A673 (cell line): ENCODE measurements around the gene HSPE1. TPM values are rescaled to one million over a fixed set of nuclear protein-coding genes. Genes with fewer than 3 reads are reported as not detected.

Experiments
- BruUV-seq: library from RNA; stranded (reverse); fragments of 400-500 nt; replicated peaks from 2 replicates; lab custom pipeline; 2021; lab: Mats Ljungman, UMichigan
- CTCF ChIA-PET: fragments of 300-600 bp; sonication (Branson Sonifier 250); formaldehyde crosslinking; loops from one replicate; lab custom pipeline; 2022; ENCODE audit warnings: antibody characterized with exemption; lab: Charles Lee
- POLR2A ChIA-PET: fragments of 300-600 bp; sonication (Branson Sonifier 250); formaldehyde crosslinking; loops from one replicate; lab custom pipeline; 2022; ENCODE audit warnings: antibody characterized with exemption; ENCODE audit not compliant: low non-redundant PET; lab: Charles Lee
- DNase-seq: peaks from one replicate; pipeline ENCODE4 v3.0.0-alpha.2; 2015; ENCODE audit warnings: low spot score
- H3K27ac ChIP-seq: fragments of 200-600 bp; sonication (generic); 2 replicates; pipeline ENCODE4 v1.5.1; 2016; ENCODE audit warnings: mixed run types, low read depth, mild to moderate bottlenecking, mixed read lengths, antibody characterized with exemption, low read length; ENCODE audit not compliant: poor library complexity, severe bottlenecking
- H3K27me3 ChIP-seq: fragments of 200-600 bp; sonication (generic); replicated peaks from 2 replicates; pipeline ENCODE4 v1.6.1; 2017; ENCODE audit warnings: mixed run types, low read depth, mild to moderate bottlenecking, mixed read lengths, antibody characterized with exemption, low read length; ENCODE audit not compliant: insufficient read depth, poor library complexity
- H3K36me3 ChIP-seq: fragments of 200-600 bp; sonication (generic); 2 replicates; pipeline ENCODE4 v1.6.1; 2016; ENCODE audit warnings: mixed run types, mild to moderate bottlenecking, mixed read lengths, antibody characterized with exemption, low read length; ENCODE audit not compliant: insufficient read depth, poor library complexity, severe bottlenecking
- H3K4me1 ChIP-seq: fragments of 200-600 bp; sonication (generic); 2 replicates; pipeline ENCODE4 v1.6.1; 2017; ENCODE audit warnings: mixed run types, mild to moderate bottlenecking, mixed read lengths, antibody characterized with exemption, low read length; ENCODE audit not compliant: insufficient read depth, poor library complexity, severe bottlenecking
- H3K4me3 ChIP-seq: fragments of 200-600 bp; sonication (generic); 2 replicates; pipeline ENCODE4 v1.5.1; 2016; ENCODE audit warnings: low read depth, mixed run types, mild to moderate bottlenecking, mixed read lengths, low read length; ENCODE audit not compliant: poor library complexity, severe bottlenecking
- H3K9me3 ChIP-seq: fragments of 200-600 bp; sonication (generic); 2 replicates; pipeline ENCODE4 v1.6.1; 2016; ENCODE audit warnings: mixed run types, low read depth, mild to moderate bottlenecking, mixed read lengths, antibody characterized with exemption, low read length; ENCODE audit not compliant: poor library complexity, severe bottlenecking
- EZH2 ChIP-seq: fragments of 200-600 bp; sonication (generic); IDR thresholded peaks from 2 replicates; pipeline ENCODE4 v1.6.1; 2017; ENCODE audit warnings: borderline replicate concordance, low read depth, mild to moderate bottlenecking, mixed read lengths, antibody characterized with exemption, low read length; ENCODE audit not compliant: poor library complexity, severe bottlenecking
- intact Hi-C: fragments of 100-400 bp; cut with micrococcal nuclease; formaldehyde crosslinking; loops from one replicate; pipeline ENCODE4 v1.10.0; 2022; ENCODE audit not compliant: unreplicated experiment
- total RNA-seq: library from RNA; stranded (reverse); gene quantifications from 2 replicates; pipeline ENCODE4 v1.2.3, GENCODE V29; 2021
- TF ChIP-seq, protein P1 (sequence below): fragments of 300-800, 200-600 bp; sonication (generic); conservative IDR thresholded peaks from 2 replicates; pipeline ENCODE4 v1.5.1; 2017; ENCODE audit warnings: low read depth, mild to moderate bottlenecking, antibody characterized with exemption, low read length, moderate library complexity, mixed read lengths

HSPE1 gene
- total RNA-seq, 1 experiment from 2014 or later = 356 TPM

DNA sequence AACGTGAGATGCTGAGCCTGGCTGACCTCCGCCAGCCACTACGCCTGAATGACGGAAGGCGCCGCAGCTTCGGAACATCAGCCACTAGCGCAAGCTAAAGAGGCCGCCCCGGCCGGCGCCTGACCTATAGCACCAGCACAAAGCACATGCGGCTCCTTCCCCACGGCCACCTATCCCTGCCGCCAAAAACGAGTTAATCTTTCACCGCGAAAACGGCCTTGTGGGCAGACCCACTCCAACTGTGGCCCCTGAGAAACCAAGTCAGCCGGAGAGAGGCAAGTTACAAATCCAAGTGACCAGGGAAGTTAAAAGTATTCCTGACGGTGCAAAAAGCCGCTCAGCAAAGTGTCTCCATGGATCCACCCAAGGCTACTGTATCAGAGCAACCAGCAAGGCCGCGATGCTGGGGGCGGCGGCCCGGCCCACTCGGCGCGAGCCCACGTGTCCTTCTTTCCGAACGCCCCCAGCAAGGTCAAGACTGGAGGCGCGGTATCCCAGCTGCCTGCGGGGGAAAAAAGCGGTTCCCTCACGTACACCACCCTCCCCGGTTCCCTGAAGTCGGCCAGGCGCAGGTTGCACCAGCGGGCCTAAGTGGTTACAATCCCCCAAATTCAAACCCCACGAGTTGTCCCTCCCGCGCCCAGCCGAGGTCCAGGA, 1.1 kb upstream of the HSPE1 start:
- intact Hi-C loops = loop anchor here (5.0 kb wide), 1 partner anchor 92 kb away; no protein-coding TSS in a partner anchor
- CTCF ChIA-PET = interaction anchor here (1.3 kb wide), 1 partner anchor 46 kb away, joined by 3 read pairs; the partner anchor contains the start of gene COQ10B
- H3K36me3 ChIP-seq = peaks cover 77% of the 10 kb centered on the region
- TF ChIP-seq, protein P1, sequence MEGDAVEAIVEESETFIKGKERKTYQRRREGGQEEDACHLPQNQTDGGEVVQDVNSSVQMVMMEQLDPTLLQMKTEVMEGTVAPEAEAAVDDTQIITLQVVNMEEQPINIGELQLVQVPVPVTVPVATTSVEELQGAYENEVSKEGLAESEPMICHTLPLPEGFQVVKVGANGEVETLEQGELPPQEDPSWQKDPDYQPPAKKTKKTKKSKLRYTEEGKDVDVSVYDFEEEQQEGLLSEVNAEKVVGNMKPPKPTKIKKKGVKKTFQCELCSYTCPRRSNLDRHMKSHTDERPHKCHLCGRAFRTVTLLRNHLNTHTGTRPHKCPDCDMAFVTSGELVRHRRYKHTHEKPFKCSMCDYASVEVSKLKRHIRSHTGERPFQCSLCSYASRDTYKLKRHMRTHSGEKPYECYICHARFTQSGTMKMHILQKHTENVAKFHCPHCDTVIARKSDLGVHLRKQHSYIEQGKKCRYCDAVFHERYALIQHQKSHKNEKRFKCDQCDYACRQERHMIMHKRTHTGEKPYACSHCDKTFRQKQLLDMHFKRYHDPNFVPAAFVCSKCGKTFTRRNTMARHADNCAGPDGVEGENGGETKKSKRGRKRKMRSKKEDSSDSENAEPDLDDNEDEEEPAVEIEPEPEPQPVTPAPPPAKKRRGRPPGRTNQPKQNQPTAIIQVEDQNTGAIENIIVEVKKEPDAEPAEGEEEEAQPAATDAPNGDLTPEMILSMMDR = no peak
- no peak for TF ChIP-seq EZH2
- no peaks in the 10 kb centered on the region for H3K27me3 ChIP-seq
- no TSS peak for BruUV-seq
- H3K27ac ChIP-seq = peak overlapping the region; percentile 97
- DNase-seq = peak; percentile 54
- peak overlapping the region; percentile 89 for H3K4me3 ChIP-seq
- H3K4me1 ChIP-seq = peaks cover 43% of the 10 kb centered on the region
- POLR2A ChIA-PET = no interaction called here
- no peaks in the 10 kb centered on the region for H3K9me3 ChIP-seq

DNA sequence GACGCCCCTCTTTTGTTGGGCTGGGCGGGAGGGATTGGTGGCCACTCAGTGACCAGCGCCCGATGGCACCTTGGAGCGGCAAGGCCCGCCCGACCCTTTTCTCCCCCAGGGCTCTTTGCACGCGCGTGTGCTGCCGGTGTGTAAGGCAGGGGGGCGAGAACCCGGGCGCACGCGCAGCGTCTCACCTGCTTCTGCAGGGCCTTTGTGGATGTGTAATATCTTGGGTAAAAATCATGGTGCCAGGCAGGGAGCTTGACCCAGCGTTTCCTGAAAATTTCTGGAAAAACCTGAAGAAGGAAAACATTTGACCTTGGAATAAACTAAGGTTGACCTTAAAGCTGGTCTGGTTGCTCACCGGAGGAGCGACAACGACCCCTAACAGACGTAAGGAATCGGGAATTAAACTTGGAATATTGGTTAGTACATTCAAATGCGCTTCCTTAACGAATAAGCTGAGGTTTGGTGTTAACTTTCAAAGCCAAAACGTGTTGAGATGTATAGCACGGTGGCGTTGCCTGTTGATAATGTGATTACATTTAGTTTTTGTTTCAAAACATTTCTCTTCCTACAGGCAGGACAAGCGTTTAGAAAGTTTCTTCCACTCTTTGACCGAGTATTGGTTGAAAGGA, 438 bp downstream of the HSPE1 start:
- TF ChIP-seq, protein P1 = no peak
- TF ChIP-seq EZH2 = no peak
- Histone ChIP-seq H3K9me3 (no peaks in the 10 kb centered on the region), H3K27me3 (no peaks in the 10 kb centered on the region), H3K27ac (peak overlapping the region; percentile 97), H3K36me3 (peaks cover 71% of the 10 kb centered on the region), H3K4me3 (peak overlapping the region; percentile 89), H3K4me1 (peaks cover 41% of the 10 kb centered on the region)
- intact Hi-C loops = loop anchor here (2.0 to 5.0 kb wide), 2 partner anchors 48 to 207 kb away; partner anchors contain the start of genes COQ10B and MARS2
- peak; percentile 10 for DNase-seq
- POLR2A ChIA-PET = no interaction called here
- CTCF ChIA-PET = interaction anchor here (1.3 kb wide), 1 partner anchor 48 kb away, joined by 3 read pairs; the partner anchor contains the start of gene COQ10B
- BruUV-seq = TSS peak; percentile 63

DNA sequence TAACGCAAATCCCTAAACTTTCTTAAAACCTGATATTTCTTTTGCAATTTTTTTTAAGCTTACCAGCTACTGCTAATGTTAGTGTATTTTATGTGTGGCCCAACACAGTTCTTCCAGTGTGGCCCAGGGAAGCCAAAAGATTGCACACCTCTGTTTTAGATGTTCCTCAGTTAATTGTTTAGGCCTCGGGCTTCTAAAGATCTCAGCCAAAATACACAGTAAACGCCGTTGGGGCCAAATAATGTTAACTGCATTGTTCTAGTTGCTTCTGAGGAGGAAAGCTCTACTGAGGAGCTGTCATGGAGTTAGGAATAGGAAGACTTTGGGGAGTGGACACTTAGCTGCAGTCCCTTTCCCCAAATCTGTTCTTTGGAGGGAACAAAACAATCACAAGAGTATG, 2.0 kb downstream of the HSPE1 start:
- H3K36me3 ChIP-seq = peaks cover 55% of the 10 kb centered on the region
- no peaks in the 10 kb centered on the region for H3K27me3 ChIP-seq
- no peaks in the 10 kb centered on the region for H3K9me3 ChIP-seq
- DNase-seq = no peak
- peaks cover 26% of the 10 kb centered on the region for H3K4me1 ChIP-seq
- TF ChIP-seq EZH2 = no peak
- TF ChIP-seq, protein P1 = no peak
- peak overlapping the region; percentile 97 for H3K27ac ChIP-seq
- peak overlapping the region; percentile 89 for H3K4me3 ChIP-seq
- intact Hi-C loops = loop anchor here (5.0 kb wide), 1 partner anchor 205 kb away; the partner anchor contains the start of gene MARS2
- ChIA-PET POLR2A (no interaction called here), CTCF (no interaction called here)
- no TSS peak for BruUV-seq
